ENCODE measurements around the gene VILL. TPM values are rescaled to one million over a fixed set of nuclear protein-coding genes. Genes with fewer than 3 reads are reported as not detected.

VILL gene
- total and polyA plus RNA-seq, 2 of the 8 experiments (the other 6 are each of a cell fraction or from before 2014, with no cell fraction given) = 4.1 to 4.2 TPM

- H3K9me3 ChIP-seq (ENCODE audit: insufficient read depth in 2 of 2, low read depth in 1 of 2, low read length in 1 of 2) = no peaks in the 10 kb centered on the region
- H3K56ac ChIP-seq (replicated peaks; ENCODE audit: insufficient read length, low read depth, low read length) = no peak overlapping the region
- no peaks in the 10 kb centered on the region; the same call in 1 of the 2 replicates for H3K79me1 ChIP-seq (ENCODE audit: low read depth, low read length)
- DNase-seq (ENCODE audit: low read depth in 1 of 2, low spot score in 2 of 2) (no peak), FAIRE-seq (no peak)
- H2BK12ac ChIP-seq (ENCODE audit: low read depth, low read length) = no peak overlapping the region
- no peak overlapping the region for H2AFZ ChIP-seq (ENCODE audit: low read length)
- H3K4ac ChIP-seq (replicated peaks; ENCODE audit: insufficient read length, low read depth, low read length) = no peak overlapping the region
- H3K36me3 ChIP-seq (ENCODE audit: control insufficient read depth in 2 of 4, insufficient read depth in 4 of 4, low read length in 3 of 4) = peaks cover 0 to 2% (median under 1%) of the 10 kb centered on the region in 4 experiments; a peak in 1 of 8 replicates
- H3K9ac ChIP-seq (replicated peaks in 1 of 4; ENCODE audit: extremely low read depth in 1 of 4, low read depth in 3 of 4, low read length in 3 of 4) = no peak overlapping the region
- POLR2A ChIA-PET (ENCODE audit: partially characterized antibody) = no interaction called here
- CTCF ChIA-PET (ENCODE audit: partially characterized antibody) = interaction anchor here (0.8 to 5.3 kb wide), 30 partner anchors 10 to 665 kb away, joined by 3 to 75 read pairs (median 6); partner anchors contain the start of gene PLCD1
- no peak overlapping the region for H3K27ac ChIP-seq (ENCODE audit: low read depth, low read length)
- H3K23me2 ChIP-seq (ENCODE audit: low read depth, low read length) = peaks cover 5% of the 10 kb centered on the region; the same call in 1 of the 2 replicates
- no peak overlapping the region for H3K4me3 ChIP-seq (ENCODE audit: extremely low read depth in 1 of 4, insufficient read depth in 2 of 4, low read depth in 3 of 4, low read length in 4 of 4)
- H2BK120ac ChIP-seq (replicated peaks; ENCODE audit: low read depth, low read length) = no peak overlapping the region
- no peak overlapping the region for H3K18ac ChIP-seq (ENCODE audit: extremely low read depth, low read length)
- no peak overlapping the region for H2BK5ac ChIP-seq (ENCODE audit: low read depth, low read length)
- H2BK20ac ChIP-seq (ENCODE audit: low read length) = no peak overlapping the region
- H4K8ac ChIP-seq (ENCODE audit: extremely low read depth, insufficient read depth, low read length) = no peak overlapping the region
- H3K27me3 ChIP-seq (replicated peaks in 1 of 4; ENCODE audit: control insufficient read depth in 3 of 4, extremely low read depth in 1 of 4, insufficient read depth in 3 of 4, low read length in 3 of 4) = peaks cover 0 to 8% (median 4%) of the 10 kb centered on the region in 4 experiments; a peak in 2 of 7 replicates
- H4K5ac ChIP-seq (ENCODE audit: insufficient read length, low read depth, low read length) = no peak overlapping the region
- H3K14ac ChIP-seq (ENCODE audit: insufficient read length) = no peak overlapping the region
- no peaks in the 10 kb centered on the region for H3K79me2 ChIP-seq (ENCODE audit: control insufficient read depth in 1 of 2, insufficient read depth in 2 of 2, low read length in 2 of 2)
- no peak overlapping the region for H3K4me2 ChIP-seq (ENCODE audit: insufficient read depth in 1 of 2, low read depth in 2 of 2, low read length in 2 of 2)
- 89% methylated on average over 9 of the region's 9 CpGs; no CpG with 5 or more reads in 1 of the 2 experiments for WGBS, 2 experiments (ENCODE audit: extremely low coverage in 1 of 2, insufficient coverage in 1 of 2, insufficient read length in 1 of 2, insufficient replicate concordance in 2 of 2, low coverage in 1 of 2, low lambda C conversion rate in 2 of 2, missing lambda C conversion rate in 1 of 2)
- H4K20me1 ChIP-seq (replicated peaks in 1 of 2; ENCODE audit: control insufficient read depth in 1 of 2, insufficient read depth in 2 of 2, low read length in 2 of 2) = peaks cover 0 to 6% of the 10 kb centered on the region in 2 experiments
- no peak overlapping the region for H2AK5ac ChIP-seq (ENCODE audit: low read depth, low read length)
- no peak overlapping the region for H3K23ac ChIP-seq (ENCODE audit: insufficient read length)
- H2BK15ac ChIP-seq (ENCODE audit: low read length) = no peak overlapping the region
- peaks cover 0 to 10% (median 7%) of the 10 kb centered on the region in 4 experiments; a peak in 6 of 7 replicates for H3K4me1 ChIP-seq (replicated peaks in 1 of 4; ENCODE audit: control insufficient read depth in 3 of 4, insufficient read depth in 4 of 4, low read length in 3 of 4)
- no peak overlapping the region for H4K91ac ChIP-seq (replicated peaks; ENCODE audit: insufficient read length, low read length)
- TF ChIP-seq MAFK (IDR thresholded peaks at IDR 0.05; ENCODE audit: low read depth, low read length) (no peak), SP4 (IDR thresholded peaks at IDR 0.05; ENCODE audit: low read length) (no peak), TEAD4 (IDR thresholded peaks at IDR 0.05; ENCODE audit: low read depth, low read length) (no peak), BRCA1 (IDR thresholded peaks at IDR 0.05; ENCODE audit: low read depth, low read length) (no peak)
Measured at GRCh38 chr3:38002940-38003339, 12.4 kb downstream of the VILL start.
